Dendritic cell treated with granulocyte-macrophage colony-stimulating factor and Interleukin-4, amounts not matched to agents 40 ng/mL and 50 ng/mL, for 4 days (primary cell): ENCODE data around the gene CDH15.
"Not testable (repeated sequence)": the region's sequence is repeated elsewhere in the genome, so short reads cannot be mapped to it uniquely, and the experiment has no call there.

Experiments
- H3K27ac Mint-ChIP-seq: one replicate; pipeline ENCODE4 v1.8.0; 2022; ENCODE audit warnings: mild to moderate bottlenecking, mixed read lengths
- H3K27me3 Mint-ChIP-seq: one replicate; pipeline ENCODE4 v1.8.0; 2022; ENCODE audit warnings: mild to moderate bottlenecking, mixed read lengths
- H3K36me3 Mint-ChIP-seq: one replicate; pipeline ENCODE4 v1.8.0; 2022; ENCODE audit warnings: low read depth, mixed read lengths
- H3K4me1 Mint-ChIP-seq: one replicate; pipeline ENCODE4 v1.8.0; 2022; ENCODE audit warnings: low read depth, mixed read lengths
- H3K4me3 Mint-ChIP-seq: one replicate; pipeline ENCODE4 v1.8.0; 2022; ENCODE audit warnings: mild to moderate bottlenecking, moderate library complexity, mixed read lengths
- H3K9me3 Mint-ChIP-seq: one replicate; pipeline ENCODE4 v1.8.0; 2022; ENCODE audit warnings: mixed read lengths
- intact Hi-C: fragments of 100-400 bp; cut with micrococcal nuclease; formaldehyde crosslinking; loops from one replicate; pipeline ENCODE4 v1.15.0; 2022

CDH15 gene

GRCh38 chr16:89155851-89156739 lies 15.5 kb upstream of the CDH15 start:
- intact Hi-C loops = no loop called here
- Mint-ChIP-seq H3K36me3 (peaks cover 20% of the 10 kb centered on the region), H3K9me3 (no peaks in the 10 kb centered on the region), H3K4me1 (peaks cover 31% of the 10 kb centered on the region), H3K27ac (no peak overlapping the region), H3K4me3 (no peak overlapping the region), H3K27me3 (peaks cover 41% of the 10 kb centered on the region)

DNA sequence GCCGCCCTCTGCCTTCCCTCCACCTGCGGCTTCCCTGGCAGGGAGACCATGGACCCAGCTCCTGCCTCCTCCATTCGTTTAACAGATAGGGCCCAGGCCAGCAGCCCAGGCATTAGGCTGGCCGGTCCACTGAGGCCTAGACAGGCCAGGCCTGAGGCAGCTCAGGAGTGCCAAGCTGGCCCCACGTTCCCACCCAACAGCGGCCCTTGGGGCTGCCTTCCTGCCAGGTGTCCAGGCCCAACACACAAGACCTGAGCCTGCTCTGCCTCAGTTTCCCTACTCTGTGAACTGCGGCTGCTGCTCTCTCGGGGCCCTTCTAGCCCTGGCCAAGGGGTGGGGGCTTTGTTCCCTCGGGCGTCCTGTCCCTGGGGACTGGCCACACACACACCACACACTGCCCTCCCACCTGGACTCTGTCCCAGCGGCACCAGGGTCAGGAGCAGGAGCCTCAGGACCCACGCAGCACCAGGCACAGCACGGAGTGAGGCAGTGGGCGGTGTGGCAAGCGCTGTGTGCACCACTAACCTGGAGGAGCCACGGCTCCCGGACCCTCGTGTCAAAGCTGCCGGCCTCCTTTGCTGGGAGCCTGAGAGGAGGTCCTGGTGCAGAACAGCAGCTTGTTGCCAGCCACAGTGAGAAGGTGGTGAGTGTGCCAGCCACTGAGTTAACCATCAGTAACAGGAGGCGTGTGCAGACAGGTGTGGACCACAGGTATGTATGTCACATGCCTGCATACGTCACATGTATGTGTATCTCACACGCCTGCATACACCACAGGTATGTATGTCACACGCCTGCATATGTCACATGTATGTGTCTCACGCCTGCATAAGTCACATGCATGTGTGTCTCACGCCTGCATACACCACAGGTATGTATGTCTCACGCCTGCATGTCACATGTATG lies 14.6 kb upstream of the CDH15 start:
- H3K9me3 Mint-ChIP-seq = no peaks in the 10 kb centered on the region
- intact Hi-C loops = no loop called here
- peaks cover 31% of the 10 kb centered on the region for H3K4me1 Mint-ChIP-seq

GRCh38 chr16:89157778-89158177 lies 13.8 kb upstream of the CDH15 start:
- no peaks in the 10 kb centered on the region for H3K9me3 Mint-ChIP-seq
- no peak overlapping the region for H3K4me3 Mint-ChIP-seq
- intact Hi-C loops = no loop called here
- H3K36me3 Mint-ChIP-seq = peaks cover 3% of the 10 kb centered on the region
- no peak overlapping the region for H3K27ac Mint-ChIP-seq
- peaks cover 45% of the 10 kb centered on the region for H3K27me3 Mint-ChIP-seq
- peaks cover 28% of the 10 kb centered on the region for H3K4me1 Mint-ChIP-seq

More for the DNA sequence above, 14.6 kb upstream of the CDH15 start:
- no peak overlapping the region for H3K4me3 Mint-ChIP-seq
- H3K36me3 Mint-ChIP-seq = peaks cover 11% of the 10 kb centered on the region
- H3K27ac Mint-ChIP-seq = no peak overlapping the region
- peaks cover 47% of the 10 kb centered on the region for H3K27me3 Mint-ChIP-seq

- Mint-ChIP-seq H3K27me3 (peaks cover 44% of the 10 kb centered on the region), H3K9me3 (no peaks in the 10 kb centered on the region), H3K4me3 (no peak overlapping the region), H3K27ac (no peak overlapping the region), H3K4me1 (peaks cover 24% of the 10 kb centered on the region), H3K36me3 (no peaks in the 10 kb centered on the region)
- intact Hi-C loops = no loop called here
Observed at GRCh38 chr16:89159066-89159849, 12.3 kb upstream of the CDH15 start.

- Mint-ChIP-seq H3K27ac (no peak overlapping the region), H3K27me3 (peaks cover 40% of the 10 kb centered on the region), H3K4me3 (no peak overlapping the region), H3K9me3 (no peaks in the 10 kb centered on the region), H3K36me3 (no peaks in the 10 kb centered on the region), H3K4me1 (peaks cover 19% of the 10 kb centered on the region)
- intact Hi-C loops = no loop called here
Observed at GRCh38 chr16:89159850-89160354, 11.6 kb upstream of the CDH15 start.

GRCh38 chr16:89160977-89161701 lies 10.4 kb upstream of the CDH15 start:
- Mint-ChIP-seq H3K4me1 (peaks cover 6% of the 10 kb centered on the region), H3K27ac (no peak overlapping the region), H3K4me3 (no peak overlapping the region), H3K9me3 (no peaks in the 10 kb centered on the region), H3K27me3 (peaks cover 34% of the 10 kb centered on the region), H3K36me3 (no peaks in the 10 kb centered on the region)
- intact Hi-C loops = no loop called here

- intact Hi-C loops = no loop called here
- Mint-ChIP-seq H3K9me3 (no peaks in the 10 kb centered on the region), H3K27me3 (peaks cover 33% of the 10 kb centered on the region), H3K27ac (no peak overlapping the region), H3K4me1 (peaks cover 6% of the 10 kb centered on the region), H3K4me3 (no peak overlapping the region), H3K36me3 (no peaks in the 10 kb centered on the region)
Observed at GRCh38 chr16:89161763-89162713, 9.5 kb upstream of the CDH15 start.

GRCh38 chr16:89163297-89163696 lies 8.3 kb upstream of the CDH15 start:
- H3K9me3 Mint-ChIP-seq = no peaks in the 10 kb centered on the region
- H3K27ac Mint-ChIP-seq = no peak overlapping the region
- H3K4me1 Mint-ChIP-seq = peaks cover 16% of the 10 kb centered on the region
- peaks cover 38% of the 10 kb centered on the region for H3K27me3 Mint-ChIP-seq
- intact Hi-C loops = no loop called here
- H3K4me3 Mint-ChIP-seq = no peak overlapping the region
- no peaks in the 10 kb centered on the region for H3K36me3 Mint-ChIP-seq

DNA sequence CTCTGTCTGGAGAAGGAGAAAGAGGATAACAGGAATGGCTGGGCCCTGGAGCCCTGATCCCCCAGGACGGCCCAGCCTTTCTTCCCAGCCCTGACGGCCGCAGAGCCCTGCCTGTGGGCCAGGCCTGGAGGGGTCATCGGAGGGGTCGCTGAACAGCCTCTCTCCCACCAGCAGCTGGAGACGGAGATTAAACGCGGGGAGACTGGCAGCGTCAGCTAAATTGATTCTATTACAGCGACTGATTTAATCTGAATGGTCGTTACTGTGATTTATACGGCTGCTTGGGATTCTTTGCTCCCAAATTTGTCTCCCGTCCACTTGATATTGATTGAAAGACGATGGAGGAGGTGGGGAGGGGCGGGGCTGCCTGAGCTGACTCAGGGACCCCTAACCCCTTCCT lies 7.1 kb upstream of the CDH15 start:
- Mint-ChIP-seq H3K36me3 (no peaks in the 10 kb centered on the region), H3K4me1 (peaks cover 16% of the 10 kb centered on the region), H3K27ac (no peak overlapping the region), H3K9me3 (no peaks in the 10 kb centered on the region), H3K27me3 (peaks cover 45% of the 10 kb centered on the region), H3K4me3 (no peak overlapping the region)
- intact Hi-C loops = no loop called here

DNA sequence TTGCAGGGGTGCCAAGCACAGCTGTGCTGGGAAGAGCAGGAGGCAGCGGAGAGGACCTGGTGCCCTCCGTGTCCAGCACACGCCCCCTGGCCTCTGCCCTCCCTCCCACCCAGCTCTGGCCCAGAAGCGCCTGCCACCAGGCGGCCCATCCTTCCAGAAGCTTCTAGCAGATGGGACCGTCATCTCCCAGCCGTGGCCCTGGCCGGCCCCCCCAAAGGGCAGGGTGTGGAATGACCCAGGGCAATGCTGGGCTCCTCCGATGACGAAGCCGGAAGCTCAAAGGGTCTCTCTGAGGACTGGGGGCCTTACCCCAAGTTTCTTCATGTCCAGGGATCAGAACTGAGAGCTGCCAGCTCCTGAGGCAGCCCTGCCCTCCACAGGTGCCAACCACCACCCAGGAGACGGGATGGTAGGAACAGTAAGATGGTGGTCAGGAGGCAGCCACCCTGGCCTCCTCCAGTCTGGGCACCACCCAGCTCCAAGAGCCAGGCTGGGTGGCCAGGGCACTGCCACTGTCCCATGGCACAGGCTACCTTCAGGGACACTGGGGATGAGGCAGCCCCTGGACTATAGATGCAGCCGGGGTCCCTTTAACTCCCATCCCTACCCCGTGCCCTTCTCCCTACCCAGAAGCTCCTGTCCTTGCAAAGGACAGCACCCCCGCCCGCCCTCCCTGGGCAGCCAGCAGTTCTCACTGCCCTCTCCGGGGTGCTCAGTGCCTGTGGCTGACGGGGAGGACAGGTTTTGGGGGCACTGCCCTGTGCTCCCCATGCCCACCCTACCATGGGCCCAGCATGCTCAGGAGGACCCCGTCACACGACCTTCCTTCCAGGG lies 6.5 kb upstream of the CDH15 start:
- intact Hi-C loops = loop anchor here (5.0 kb wide), 3 partner anchors 223 to 428 kb away; partner anchors contain the start of gene APRT
- Mint-ChIP-seq H3K36me3 (no peaks in the 10 kb centered on the region), H3K4me3 (no peak overlapping the region)

DNA sequence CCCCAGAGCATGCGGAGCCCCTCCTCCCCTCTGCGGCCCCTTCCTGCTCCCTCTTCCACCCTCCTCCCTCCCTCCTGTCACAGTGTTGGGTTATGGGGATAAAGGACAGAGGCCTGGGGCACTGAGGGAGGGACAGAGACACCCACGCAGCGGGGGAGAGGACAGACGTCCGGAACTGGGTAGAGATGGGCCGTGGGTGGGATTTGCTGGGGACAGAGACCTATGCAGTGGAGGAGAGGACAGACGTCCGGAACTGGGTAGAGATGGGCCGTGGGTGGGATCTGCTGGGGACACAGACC lies 5.9 kb upstream of the CDH15 start:
- H3K4me3 Mint-ChIP-seq, H3K27ac Mint-ChIP-seq, H3K36me3 Mint-ChIP-seq, H3K9me3 Mint-ChIP-seq: not testable (repeated sequence)
- Mint-ChIP-seq H3K4me1 (peaks cover 21% of the 10 kb centered on the region), H3K27me3 (peaks cover 55% of the 10 kb centered on the region)
- intact Hi-C loops = loop anchor here (5.0 kb wide), 3 partner anchors 223 to 428 kb away; partner anchors contain the start of gene APRT

More for the DNA sequence above, 6.5 kb upstream of the CDH15 start:
- H3K27ac Mint-ChIP-seq = no peak overlapping the region
- H3K9me3 Mint-ChIP-seq = no peaks in the 10 kb centered on the region
- peaks cover 49% of the 10 kb centered on the region for H3K27me3 Mint-ChIP-seq
- peaks cover 16% of the 10 kb centered on the region for H3K4me1 Mint-ChIP-seq
